Measurements from ENCODE around the gene EIF3M.

The EIF3M gene

GRCh38 chr11:32583459-32584271 lies at the start of gene EIF3M:
Gene EIF3M, plus strand, starts transcription at chr11:32583831. Its CDS starts 57 bp downstream, at chr11:32583888.
- peak; percentile 94 for DNase-seq (ENCODE audit: low spot score)

GRCh38 chr11:32538804-32539203 lies 44.8 kb upstream of the EIF3M start:
- no peak for DNase-seq (ENCODE audit: low spot score)

GRCh38 chr11:32549611-32550187 lies 33.9 kb upstream of the EIF3M start:
- no peak for DNase-seq (ENCODE audit: low spot score)

GRCh38 chr11:32550207-32550606 lies 33.4 kb upstream of the EIF3M start:
- DNase-seq (ENCODE audit: low spot score): no peak

- no peak for DNase-seq (ENCODE audit: low spot score)
Observed at GRCh38 chr11:32555091-32555490, 28.5 kb upstream of the EIF3M start.

- DNase-seq (ENCODE audit: low spot score): no peak
Observed at GRCh38 chr11:32555895-32556294, 27.7 kb upstream of the EIF3M start.

GRCh38 chr11:32561835-32562234 lies 21.8 kb upstream of the EIF3M start:
- DNase-seq (ENCODE audit: low spot score): no peak

GRCh38 chr11:32562839-32563599 lies 20.6 kb upstream of the EIF3M start:
- no peak for DNase-seq (ENCODE audit: low spot score)

- DNase-seq (ENCODE audit: low spot score): no peak
Observed at GRCh38 chr11:32563600-32563959, 20.1 kb upstream of the EIF3M start.

GRCh38 chr11:32566517-32566916 lies 17.1 kb upstream of the EIF3M start:
- no peak for DNase-seq (ENCODE audit: low spot score)

GRCh38 chr11:32567154-32567553 lies 16.5 kb upstream of the EIF3M start:
- no peak for DNase-seq (ENCODE audit: low spot score)

- no peak for DNase-seq (ENCODE audit: low spot score)
Observed at GRCh38 chr11:32569313-32569881, 14.2 kb upstream of the EIF3M start.

GRCh38 chr11:32571039-32571438 lies 12.6 kb upstream of the EIF3M start:
- no peak for DNase-seq (ENCODE audit: low spot score)

- no peak for DNase-seq (ENCODE audit: low spot score)
Observed at GRCh38 chr11:32573228-32573627, 10.4 kb upstream of the EIF3M start.

GRCh38 chr11:32574421-32574820 lies 9.2 kb upstream of the EIF3M start:
- DNase-seq (ENCODE audit: low spot score): no peak

- no peak for DNase-seq (ENCODE audit: low spot score)
Observed at GRCh38 chr11:32575070-32575469, 8.6 kb upstream of the EIF3M start.

GRCh38 chr11:32576456-32576855 lies 7.2 kb upstream of the EIF3M start:
- DNase-seq (ENCODE audit: low spot score): no peak

GRCh38 chr11:32580967-32581366 lies 2.7 kb upstream of the EIF3M start:
- DNase-seq (ENCODE audit: low spot score): no peak

GRCh38 chr11:32581556-32581955 lies 2.1 kb upstream of the EIF3M start:
- DNase-seq (ENCODE audit: low spot score): no peak

- DNase-seq (ENCODE audit: low spot score): no peak
Observed at GRCh38 chr11:32584921-32585320, 1.3 kb downstream of the EIF3M start.

- DNase-seq (ENCODE audit: low spot score): peak; percentile 7
Observed at GRCh38 chr11:32586576-32587190, 3.1 kb downstream of the EIF3M start.

- DNase-seq (ENCODE audit: low spot score): no peak
Observed at GRCh38 chr11:32594272-32594671, 10.6 kb downstream of the EIF3M start.
